T-helper 2 cell (primary cell): ENCODE data around the gene SERTAD2.
A peak's percentile ranks its signal among the peaks of the same experiment; 100 is the strongest.

Source experiments
- DNase-seq, 5 experiments: peaks; one replicate each; pipeline versions ENCODE4 v3.0.0 to v3.0.0-alpha.2; 2012 to 2022
- total RNA-seq, 2 donors: gene quantifications; one replicate each; lab custom pipeline; 2026; lab: John Stamatoyannopoulos, UW

SERTAD2 gene, protein sequence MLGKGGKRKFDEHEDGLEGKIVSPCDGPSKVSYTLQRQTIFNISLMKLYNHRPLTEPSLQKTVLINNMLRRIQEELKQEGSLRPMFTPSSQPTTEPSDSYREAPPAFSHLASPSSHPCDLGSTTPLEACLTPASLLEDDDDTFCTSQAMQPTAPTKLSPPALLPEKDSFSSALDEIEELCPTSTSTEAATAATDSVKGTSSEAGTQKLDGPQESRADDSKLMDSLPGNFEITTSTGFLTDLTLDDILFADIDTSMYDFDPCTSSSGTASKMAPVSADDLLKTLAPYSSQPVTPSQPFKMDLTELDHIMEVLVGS
- total RNA-seq: 34.1 to 54.2 reads per million in 2 donors

DNA sequence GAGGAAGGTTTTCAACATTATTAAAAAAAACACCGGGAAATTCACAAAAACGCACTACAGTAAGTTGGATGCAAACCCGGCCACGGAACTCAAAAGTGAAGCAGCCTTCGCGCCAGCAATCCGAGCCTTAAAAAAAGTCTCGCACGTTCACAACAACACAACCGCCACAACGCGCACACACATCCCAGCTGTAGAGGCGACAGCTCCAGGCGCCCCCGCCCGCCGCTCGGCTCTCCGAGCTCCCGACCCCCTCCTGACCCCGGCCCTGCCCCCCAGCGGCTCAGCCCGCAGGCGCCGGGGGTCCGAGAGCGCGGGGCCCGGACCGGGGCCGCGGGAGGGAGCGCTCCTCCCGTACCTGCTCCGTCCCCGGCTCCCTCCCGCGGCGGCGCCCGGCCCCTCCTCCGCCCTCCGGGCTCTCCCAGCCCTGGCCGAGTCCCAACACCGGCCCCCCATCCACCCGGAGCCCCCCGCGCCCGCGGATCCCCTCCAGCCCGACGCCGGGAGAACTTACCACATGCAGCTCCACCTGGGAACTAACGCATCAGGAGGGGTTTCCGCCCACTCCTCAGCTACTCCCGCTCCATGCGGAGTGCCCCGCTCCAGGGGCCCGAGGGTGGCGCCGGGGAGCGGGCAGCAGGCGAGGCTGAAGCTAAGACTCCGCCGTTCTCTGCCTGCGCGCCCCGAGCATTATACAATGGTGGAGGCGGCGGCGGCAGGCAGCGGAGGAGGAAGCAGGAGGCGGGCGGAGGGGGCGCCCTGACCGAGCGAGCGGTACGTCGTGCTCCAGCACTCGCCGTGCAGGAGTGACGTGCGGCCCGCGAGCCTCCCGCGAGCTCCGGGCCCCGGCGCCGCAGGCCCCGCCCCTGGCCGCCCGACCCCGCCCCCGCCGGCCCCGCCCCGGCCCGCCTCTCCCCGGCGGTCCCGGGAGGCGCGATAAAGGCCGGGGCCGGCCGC lies at the start of gene SERTAD2:
Gene SERTAD2, minus strand, starts transcription at position 805 of the 954 bp plus-strand sequence. CDS start 17,042 bp downstream, outside the sequence.
- peak; percentile 64 to 95 (median 83) for DNase-seq

DNA sequence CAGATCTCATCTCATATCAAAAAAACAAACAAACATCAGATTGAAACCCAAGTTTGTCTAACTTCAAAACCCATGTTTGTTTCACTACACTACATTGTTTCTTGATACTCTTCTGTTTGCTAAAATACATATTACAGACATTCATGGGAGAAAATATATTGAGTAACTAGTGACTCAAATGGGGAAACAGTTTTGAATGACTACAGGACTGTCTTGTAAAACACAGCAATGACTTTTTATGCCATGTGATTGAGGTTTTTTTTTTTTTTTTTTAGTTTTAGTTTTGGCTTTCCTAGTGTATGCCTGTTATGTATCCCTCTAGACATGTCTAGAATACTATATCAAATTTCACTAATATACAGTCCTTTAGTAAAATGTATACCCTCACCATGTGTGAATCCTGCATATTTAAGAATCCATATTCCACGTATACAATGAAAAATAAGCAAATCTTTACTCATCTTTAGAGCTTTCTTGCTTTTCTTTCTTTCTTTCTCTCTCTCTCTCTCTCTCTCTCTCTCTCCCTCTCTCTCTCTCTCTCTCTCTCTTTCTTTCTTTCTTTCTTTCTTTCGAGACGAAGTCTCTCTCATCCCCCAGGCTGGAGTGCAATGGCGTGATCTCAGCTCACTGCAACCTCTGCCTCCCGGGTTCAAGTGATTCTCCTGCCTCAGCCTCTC lies 46.6 kb upstream of the SERTAD2 start:
- peak in 1 of 5 experiments; percentile 83 for DNase-seq

DNA sequence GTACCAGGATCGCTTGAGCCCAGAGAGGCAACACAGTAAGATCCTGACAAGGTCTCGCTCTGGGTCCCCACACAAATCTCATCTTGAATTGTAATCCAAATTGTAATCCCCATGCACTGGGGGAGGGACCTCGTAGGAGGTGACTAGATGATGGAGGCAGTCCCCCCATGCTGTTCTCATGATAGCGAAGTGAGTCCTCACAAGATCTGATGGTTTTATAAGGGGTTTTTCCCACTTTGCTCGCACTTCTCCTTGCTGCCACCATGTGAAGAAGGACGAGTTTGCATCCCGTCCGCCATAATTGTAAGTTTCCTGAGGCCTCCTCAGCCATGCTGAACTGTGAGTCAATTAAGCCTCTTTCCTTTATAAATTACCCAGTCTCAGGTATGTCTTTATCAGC lies 46.0 kb upstream of the SERTAD2 start:
- peak in 3 of 5 experiments; percentile 2 to 59 (median 20) for DNase-seq

- peak in 1 of 5 experiments; percentile 85 for DNase-seq
These were observed 45.1 kb upstream of the SERTAD2 start for GRCh38 chr2:64698668-64699444.

DNA sequence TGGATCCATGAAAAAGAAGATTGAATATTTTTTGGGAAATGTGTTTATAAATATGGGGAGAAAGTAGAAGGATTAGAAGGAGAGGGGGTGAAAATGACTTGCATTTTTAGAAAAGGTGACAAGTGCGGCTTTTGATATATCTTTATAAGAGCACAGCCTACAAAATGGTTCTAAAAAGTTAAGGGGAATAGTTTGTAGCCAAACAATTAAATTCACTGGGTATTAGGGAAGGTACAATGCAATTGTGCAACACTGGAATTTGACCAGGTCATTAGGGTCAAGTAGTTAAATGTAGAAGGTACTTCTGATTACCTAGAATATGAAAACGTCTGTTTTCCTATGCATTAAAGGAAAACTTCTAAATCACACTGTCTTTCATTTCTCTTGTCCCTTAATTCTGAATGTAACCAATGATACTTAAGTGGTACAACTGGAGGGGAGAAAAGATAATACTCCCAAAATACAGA lies 44.5 kb upstream of the SERTAD2 start:
- DNase-seq: no peak

DNA sequence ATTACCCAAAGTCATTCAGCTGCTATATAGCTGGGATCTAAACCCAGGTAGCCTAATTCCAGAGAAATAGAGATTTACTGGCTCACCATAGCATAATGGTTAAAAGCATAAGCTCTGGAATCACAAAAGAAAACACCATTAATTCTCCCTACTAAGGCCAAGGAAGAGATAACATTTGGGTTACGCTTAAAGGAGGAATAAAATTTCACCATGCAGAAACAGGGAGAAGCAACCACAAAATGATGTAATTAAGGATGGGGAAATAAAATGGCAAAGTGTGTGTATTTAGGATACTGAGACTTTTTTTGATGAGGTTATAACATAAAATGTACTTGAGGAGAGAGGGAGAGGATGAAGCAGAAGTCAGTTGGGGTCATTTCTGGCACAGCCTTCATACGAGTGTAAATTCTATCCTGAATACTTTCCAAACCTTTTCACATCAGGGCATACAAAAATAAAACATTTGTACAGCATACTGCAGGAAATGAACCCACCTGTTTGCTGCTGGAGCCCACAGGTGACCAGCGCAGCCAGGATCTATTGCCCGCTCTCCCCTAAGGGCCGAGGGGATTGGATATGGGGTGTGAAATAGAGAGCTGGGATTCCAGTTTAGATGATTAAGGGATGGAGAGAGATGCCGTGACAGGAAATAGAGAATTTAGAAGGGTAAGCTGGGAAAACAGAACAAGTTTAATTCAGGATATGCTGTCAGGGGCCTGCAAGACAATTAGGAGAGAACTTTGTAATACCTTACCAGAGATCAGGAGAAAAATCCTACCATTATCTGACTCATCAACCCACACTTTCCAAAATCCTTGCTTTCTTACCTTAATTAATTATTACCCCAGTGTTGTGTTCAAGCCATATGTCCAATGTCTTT lies 43.8 kb upstream of the SERTAD2 start:
- no peak for DNase-seq

DNA sequence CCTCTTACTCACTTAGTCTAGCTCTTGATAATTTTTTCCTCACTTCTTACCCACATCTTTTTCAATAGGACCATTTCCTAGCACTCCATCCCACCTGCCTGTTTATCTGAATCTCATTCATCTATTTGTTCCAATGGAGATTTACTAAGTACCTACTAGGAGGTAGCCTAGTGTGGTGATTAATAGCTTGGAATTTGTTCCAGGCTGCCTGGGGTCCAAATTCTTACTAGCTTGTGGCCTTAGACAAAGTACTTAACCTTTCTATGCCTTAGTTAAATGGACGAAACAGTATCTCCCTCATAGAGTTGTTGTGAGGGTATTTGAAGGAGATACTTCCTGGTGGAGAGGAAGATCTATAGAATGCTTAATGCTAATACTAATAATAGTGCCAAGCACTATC lies 42.9 kb upstream of the SERTAD2 start:
- DNase-seq: no peak

DNA sequence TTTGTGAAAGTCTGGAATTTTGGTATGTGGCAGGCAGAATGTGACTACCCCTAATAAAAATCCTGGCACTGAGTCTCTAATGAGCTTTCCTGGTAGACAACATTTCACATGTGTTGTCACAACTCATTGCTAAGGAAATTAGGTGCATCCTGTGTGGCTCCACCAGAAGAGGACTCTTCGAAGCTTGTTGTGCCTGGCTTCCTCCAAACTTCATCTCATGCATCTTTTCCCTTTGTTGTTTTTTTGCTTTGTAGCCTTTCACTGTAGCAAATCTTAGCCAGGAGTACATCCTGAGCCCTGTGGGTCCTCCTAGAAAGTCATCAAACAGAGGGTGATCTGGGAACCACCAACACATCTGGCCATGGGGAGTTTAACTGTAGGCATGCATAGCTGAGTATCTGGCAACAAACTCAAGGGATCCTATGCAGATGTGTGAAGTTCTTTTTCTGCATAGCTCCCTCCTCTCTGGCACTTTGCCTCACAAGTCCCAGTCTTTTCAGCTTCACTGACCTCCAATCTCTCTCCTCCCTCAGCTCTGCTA lies 42.1 kb upstream of the SERTAD2 start:
- no peak for DNase-seq

- no peak for DNase-seq
These were observed 38.7 kb upstream of the SERTAD2 start for GRCh38 chr2:64692401-64692800.

DNA sequence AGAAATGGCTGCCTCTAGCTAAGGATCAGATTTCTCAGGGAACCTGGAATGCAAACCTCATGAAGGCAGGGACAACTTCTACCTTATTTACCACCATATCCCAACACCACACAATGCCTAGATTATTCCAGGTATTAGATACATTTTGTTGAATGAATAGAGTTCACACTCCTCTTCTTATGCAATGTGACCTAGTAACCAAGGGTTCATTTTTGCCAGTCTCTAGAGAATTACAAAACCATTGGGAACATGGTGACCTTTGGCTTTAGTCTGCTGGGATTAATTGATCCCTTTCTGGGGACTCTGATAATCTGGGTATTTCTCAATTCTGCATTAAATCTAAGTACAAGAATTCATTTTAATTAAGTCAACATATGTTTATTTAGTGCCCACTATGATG lies 35.2 kb upstream of the SERTAD2 start:
- no peak for DNase-seq

GRCh38 chr2:64686283-64686956 lies 32.7 kb upstream of the SERTAD2 start:
- no peak for DNase-seq

DNA sequence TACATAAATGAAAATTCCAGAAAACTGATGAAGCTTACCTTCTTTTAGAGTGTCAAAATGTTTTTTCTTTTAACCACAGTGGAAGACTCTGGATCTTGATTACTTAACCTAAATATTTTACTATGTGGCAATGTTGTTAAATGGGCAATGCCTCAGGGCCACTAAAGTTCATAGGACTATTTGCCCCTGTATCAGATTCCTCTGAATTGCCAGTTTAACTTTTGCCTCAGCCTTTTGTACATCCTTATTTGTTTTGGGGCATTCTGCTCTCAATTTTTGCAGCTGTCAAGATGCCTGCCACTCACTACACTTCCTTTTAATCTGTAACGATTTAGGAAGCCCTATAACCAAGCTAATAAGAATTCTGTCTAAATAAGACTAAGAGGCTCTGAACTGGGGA lies 31.7 kb upstream of the SERTAD2 start:
- no peak for DNase-seq

GRCh38 chr2:64683771-64684510 lies 30.2 kb upstream of the SERTAD2 start:
- DNase-seq: no peak

DNA sequence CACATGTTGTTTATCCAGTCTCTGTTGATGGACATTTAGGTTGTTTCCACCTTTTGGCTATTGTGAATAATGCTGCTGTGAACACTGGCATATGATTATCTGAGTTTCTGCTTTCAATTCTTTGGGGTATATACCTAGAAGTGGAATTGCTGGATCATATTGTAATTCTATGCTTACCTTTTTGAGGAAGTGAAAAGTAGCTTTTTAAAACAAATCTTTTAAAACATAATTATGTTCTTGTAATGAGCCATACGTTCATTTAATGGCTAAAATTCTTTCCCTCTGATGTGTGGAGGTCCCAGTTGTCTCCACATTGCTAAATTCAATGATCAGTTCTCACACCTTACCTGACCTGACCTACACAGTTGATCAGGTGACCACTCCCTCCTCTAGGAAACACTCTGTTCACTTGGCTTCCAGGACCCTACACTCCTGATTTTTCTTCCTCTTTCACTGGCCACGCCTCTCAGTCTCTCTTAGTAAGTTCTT lies 27.8 kb upstream of the SERTAD2 start:
- no peak for DNase-seq

DNA sequence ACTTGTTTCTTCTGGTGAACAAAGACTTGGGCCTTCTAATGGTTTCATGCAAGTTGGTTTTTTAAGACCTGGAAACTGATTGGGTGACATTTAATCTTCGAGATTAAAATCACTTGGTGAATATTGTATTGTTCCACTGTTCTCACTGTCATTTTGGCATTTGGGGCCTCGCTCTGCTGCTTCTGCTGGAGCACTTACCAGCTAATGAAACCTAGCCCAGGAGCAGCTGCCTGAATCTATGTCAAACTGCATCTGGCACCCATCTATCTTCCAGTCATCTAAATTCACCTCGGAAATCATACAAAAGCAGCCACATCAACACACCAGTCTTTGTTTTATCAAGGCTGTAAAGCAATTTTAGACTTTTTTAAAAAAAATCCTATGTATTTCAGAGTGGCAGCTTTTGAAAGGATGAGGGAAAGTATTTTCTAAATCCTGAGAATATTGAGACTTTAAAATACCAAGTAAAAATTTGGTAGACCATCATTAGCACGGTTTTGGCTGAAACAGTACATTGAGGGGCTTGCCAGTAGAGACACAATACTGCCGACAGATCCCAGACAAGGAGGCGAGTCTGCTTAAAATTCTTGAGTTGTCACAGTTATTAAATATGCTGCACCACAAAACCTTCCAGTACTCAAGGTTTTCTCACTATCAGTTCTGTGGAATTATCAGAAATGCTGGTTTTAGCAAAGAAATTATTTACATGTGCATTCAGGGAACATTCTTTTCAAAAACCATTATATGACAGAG lies 26.1 kb upstream of the SERTAD2 start:
- DNase-seq: peak in 1 of 5 experiments; percentile 24

GRCh38 chr2:64678771-64679590 lies 25.3 kb upstream of the SERTAD2 start:
- no peak for DNase-seq

GRCh38 chr2:64677530-64677929 lies 23.8 kb upstream of the SERTAD2 start:
- no peak for DNase-seq
